Nephron progenitor cell (in vitro differentiated cells): ENCODE results near the gene ANKRD60.

Source experiments
- DNase-seq: peaks from one replicate; pipeline ENCODE4 v3.0.0; 2021
- H3K27ac Mint-ChIP-seq: 2 replicates; pipeline ENCODE4 v1.8.0; 2021; ENCODE audit warnings: mild to moderate bottlenecking, moderate library complexity, mixed read lengths
- H3K27me3 Mint-ChIP-seq: 2 replicates; pipeline ENCODE4 v1.8.0; 2021; ENCODE audit warnings: mild to moderate bottlenecking, low read depth, mixed read lengths; ENCODE audit not compliant: poor library complexity
- H3K36me3 Mint-ChIP-seq: 2 replicates; pipeline ENCODE4 v1.8.0; 2021; ENCODE audit warnings: low read depth, mixed read lengths
- H3K4me1 Mint-ChIP-seq: 2 replicates; pipeline ENCODE4 v1.8.0; 2021; ENCODE audit warnings: mixed read lengths
- H3K4me3 Mint-ChIP-seq: 2 replicates; pipeline ENCODE4 v1.8.0; 2021; ENCODE audit warnings: mild to moderate bottlenecking, moderate library complexity, mixed read lengths
- H3K9me3 Mint-ChIP-seq: 2 replicates; pipeline ENCODE4 v1.8.0; 2021; ENCODE audit warnings: mild to moderate bottlenecking, moderate library complexity, mixed read lengths
- CTCF ChIP-seq: fragments of 200-600 bp; sonication (generic); IDR thresholded peaks from 2 replicates; pipeline ENCODE4 v1.5.0; 2021; ENCODE audit warnings: antibody characterized with exemption

Gene ANKRD60

GRCh38 chr20:58237318-58238132 is 9.1 kb upstream of the ANKRD60 start:
- peak overlapping the region; percentile 82 for H3K4me3 Mint-ChIP-seq

GRCh38 chr20:58236612-58237317 is 8.3 kb upstream of the ANKRD60 start:
- peak; percentile 99 for TF ChIP-seq CTCF
- H3K9me3 Mint-ChIP-seq = no peaks in the 10 kb centered on the region
- H3K36me3 Mint-ChIP-seq = peaks cover 16% of the 10 kb centered on the region
- no peak overlapping the region for H3K27ac Mint-ChIP-seq
- peaks cover 26% of the 10 kb centered on the region for H3K27me3 Mint-ChIP-seq
- peak overlapping the region; percentile 82 for H3K4me3 Mint-ChIP-seq
- peak; percentile 89 for DNase-seq
- peaks cover 10% of the 10 kb centered on the region for H3K4me1 Mint-ChIP-seq

More at GRCh38 chr20:58237318-58238132, 9.1 kb upstream of the ANKRD60 start:
- H3K27me3 Mint-ChIP-seq = peaks cover 25% of the 10 kb centered on the region
- TF ChIP-seq CTCF = peak; percentile 43
- no peak for DNase-seq
- H3K4me1 Mint-ChIP-seq = peaks cover 17% of the 10 kb centered on the region
- peaks cover 23% of the 10 kb centered on the region for H3K36me3 Mint-ChIP-seq
- H3K27ac Mint-ChIP-seq = no peak overlapping the region
- H3K9me3 Mint-ChIP-seq = no peaks in the 10 kb centered on the region

GRCh38 chr20:58235010-58235409 is 6.6 kb upstream of the ANKRD60 start:
- Mint-ChIP-seq H3K9me3 (no peaks in the 10 kb centered on the region), H3K4me1 (peaks cover 15% of the 10 kb centered on the region), H3K4me3 (no peak overlapping the region), H3K27ac (no peak overlapping the region), H3K36me3 (peaks cover 9% of the 10 kb centered on the region), H3K27me3 (peaks cover 42% of the 10 kb centered on the region)
- DNase-seq = no peak
- TF ChIP-seq CTCF = no peak

GRCh38 chr20:58233881-58234528 is 5.6 kb upstream of the ANKRD60 start:
- no peak overlapping the region for H3K27ac Mint-ChIP-seq
- peaks cover 25% of the 10 kb centered on the region for H3K4me1 Mint-ChIP-seq
- no peak overlapping the region for H3K4me3 Mint-ChIP-seq
- peak; percentile 70 for TF ChIP-seq CTCF
- DNase-seq = peak; percentile 77
- H3K27me3 Mint-ChIP-seq = peaks cover 52% of the 10 kb centered on the region
- no peaks in the 10 kb centered on the region for H3K9me3 Mint-ChIP-seq
- H3K36me3 Mint-ChIP-seq = peaks cover 4% of the 10 kb centered on the region

- no peak for DNase-seq
- Mint-ChIP-seq H3K9me3 (no peaks in the 10 kb centered on the region), H3K27me3 (peaks cover 57% of the 10 kb centered on the region), H3K4me1 (peaks cover 29% of the 10 kb centered on the region), H3K4me3 (no peak overlapping the region), H3K27ac (no peak overlapping the region), H3K36me3 (peaks cover 4% of the 10 kb centered on the region)
- TF ChIP-seq CTCF = no peak
Measured at GRCh38 chr20:58233393-58233792, 4.9 kb upstream of the ANKRD60 start.
